K562 (cell line): ENCODE measurements around the gene OPA3. TPM values are rescaled to one million over a fixed set of nuclear protein-coding genes. Genes with fewer than 3 reads are reported as not detected.

Experiments used
- CHCHD3 ChIP-seq: fragments of 250-450 bp; sonication (Bioruptor Pico); IDR thresholded peaks from 2 replicates; pipeline ENCODE4 v2.1.2; 2022; ENCODE audit warnings: mild to moderate bottlenecking
- EGR1 ChIP-seq: fragments of 450-650 bp; conservative IDR thresholded peaks from 2 replicates; pipeline ENCODE4 v1.6.1; 2017; ENCODE audit warnings: mild to moderate bottlenecking
- EP400 ChIP-seq: fragments of 450-650 bp; IDR thresholded peaks from 2 replicates; pipeline ENCODE4 v1.6.1; 2017; ENCODE audit warnings: antibody characterized with exemption, mild to moderate bottlenecking, moderate library complexity
- FOXJ2 ChIP-seq: fragments of 200-800 bp; sonication (Bioruptor generic); IDR thresholded peaks from 2 replicates; pipeline ENCODE4 v1.6.1; 2016; ENCODE audit warnings: missing genetic modification characterization, missing compliant biosample characterization
- GABPA ChIP-seq: fragments of 200-800 bp; sonication (Bioruptor generic); conservative IDR thresholded peaks from 2 replicates; pipeline ENCODE4 v1.6.1; 2016; ENCODE audit warnings: low read depth, missing genetic modification characterization, missing compliant biosample characterization
- GTF2F1 ChIP-seq: IDR thresholded peaks from 2 replicates; pipeline ENCODE4 v1.6.1; 2011; ENCODE audit warnings: low read depth, low read length, improper control_type of control experiment
- HEY1 ChIP-seq: fragments of 250-450 bp; sonication (Bioruptor Pico); IDR thresholded peaks from 2 replicates; pipeline ENCODE4 v1.5.0; 2020; ENCODE audit warnings: mild to moderate bottlenecking, moderate library complexity, borderline replicate concordance
- KDM1A ChIP-seq, 2 experiments: fragments of 450-650 bp; IDR thresholded peaks; 2 replicates each; pipeline ENCODE4 v1.6.1; 2016; ENCODE audit warnings: mild to moderate bottlenecking in 2 of 2
- NEUROD1 ChIP-seq: fragments of 150-350 bp; IDR thresholded peaks from 2 replicates; pipeline ENCODE4 v1.6.1; 2014; ENCODE audit warnings: borderline replicate concordance, low read length, low read depth; ENCODE audit not compliant: partially characterized antibody
- RNF2 ChIP-seq: sonication (generic); IDR thresholded peaks from 2 replicates; pipeline ENCODE4 v1.6.1; 2016
- TCF3 ChIP-seq: sonication (generic); formaldehyde crosslinking; IDR thresholded peaks from 2 replicates; pipeline ENCODE4 v1.4.0; 2020; ENCODE audit warnings: mild to moderate bottlenecking, missing genetic modification reagents
- TCF7 ChIP-seq: sonication (generic); IDR thresholded peaks from 2 replicates; pipeline ENCODE4 v1.6.1; 2016; ENCODE audit warnings: antibody characterized with exemption, borderline replicate concordance
- ZNF140 ChIP-seq: fragments of 250-450 bp; sonication (Bioruptor Pico); IDR thresholded peaks from 2 replicates; pipeline ENCODE4 v1.8.0; 2021; ENCODE audit warnings: moderate library complexity, mild to moderate bottlenecking, inconsistent platforms
- ZNF311 ChIP-seq: fragments of 250-450 bp; sonication (Bioruptor Pico); IDR thresholded peaks from 2 replicates; pipeline ENCODE4 v1.4.0; 2020; ENCODE audit warnings: mild to moderate bottlenecking, moderate library complexity
- polyA plus RNA-seq, 8 experiments: library from polyadenylated mRNA; depleted of rRNA in 4 of 8; stranded (reverse) in 5 of 8; unstranded in 3 of 8; fragments of >200 nt; fragmentation: Nextera tagmentation in 2 of 8; fragmentation: Illumina TruSeq in 1 of 8; extraction: Ambion mirVana in 2 of 8; extraction: Trizol in 1 of 8; gene quantifications; 2 replicates each; pipeline versions ENCODE4 v1.2.1 to v1.2.3, GENCODE V29; 2011 to 2014; ENCODE audit warnings: inconsistent platforms in 1 of 8, missing spikeins in 1 of 8
- total RNA-seq, 7 experiments: library from RNA; depleted of rRNA in 6 of 7; stranded (reverse); fragments of >200 nt in 6 of 7; fragmentation: Illumina TruSeq in 2 of 7; extraction: Trizol in 2 of 7; gene quantifications; 2 replicates each; pipeline versions ENCODE4 v1.2.1 to v1.2.3, GENCODE V29; 2011 to 2021; ENCODE audit warnings: low replicate concordance in 1 of 7
- TF ChIP-seq, protein P1 (sequence below): fragments of 450-650 bp; formaldehyde crosslinking; IDR thresholded peaks from 2 replicates; pipeline ENCODE4 v1.4.0; 2020; ENCODE audit warnings: mild to moderate bottlenecking, moderate library complexity
- TF ChIP-seq, protein P2 (sequence below), 3 experiments: fragments of 200-800 bp in 1 of 3; sonication (Bioruptor generic) in 1 of 3; sonication (generic) in 1 of 3; formaldehyde crosslinking in 1 of 3; IDR thresholded peaks; 2 replicates each; pipeline versions ENCODE4 v1.6.1 to v1.8.0; 2016 to 2022; ENCODE audit warnings: mild to moderate bottlenecking in 2 of 3, missing compliant biosample characterization in 2 of 3, missing genetic modification characterization in 2 of 3, missing genetic modification reagents in 1 of 3
- TF ChIP-seq, protein P3 (sequence below): sonication (generic); formaldehyde crosslinking; IDR thresholded peaks from 2 replicates; pipeline ENCODE4 v1.8.1; 2023; ENCODE audit warnings: mild to moderate bottlenecking, missing genetic modification reagents

Gene OPA3
- total and polyA plus RNA-seq, 9 of the 15 experiments (the other 6 are each of a cell fraction or from before 2014, with no cell fraction given) = 1.4 to 18.8 (median 9.0) TPM

GRCh38 chr19:45591004-45591637 lies 6.5 kb upstream of the OPA3 start (continued):
- TF ChIP-seq TCF3 (no peak), GTF2F1 (no peak), KDM1A (IDR thresholded peaks at IDR 0.05) (no peak), NEUROD1 (peak; percentile 48), GABPA (tag) (no peak), CHCHD3 (CRISPR knock-in tag) (no peak), RNF2 (peak; percentile 54; the same call in 1 of the 2 replicates), ZNF140 (CRISPR knock-in tag) (no peak), EP400 (peak; percentile 31; the same call in 1 of the 2 replicates), TCF7 (no peak), EGR1 (0 out of 2 replicates have a peak, but pooled peaks have one; percentile 6), HEY1 (no peak), FOXJ2 (no peak), ZNF311 (CRISPR knock-in tag) (no peak)
- TF ChIP-seq, protein P1, sequence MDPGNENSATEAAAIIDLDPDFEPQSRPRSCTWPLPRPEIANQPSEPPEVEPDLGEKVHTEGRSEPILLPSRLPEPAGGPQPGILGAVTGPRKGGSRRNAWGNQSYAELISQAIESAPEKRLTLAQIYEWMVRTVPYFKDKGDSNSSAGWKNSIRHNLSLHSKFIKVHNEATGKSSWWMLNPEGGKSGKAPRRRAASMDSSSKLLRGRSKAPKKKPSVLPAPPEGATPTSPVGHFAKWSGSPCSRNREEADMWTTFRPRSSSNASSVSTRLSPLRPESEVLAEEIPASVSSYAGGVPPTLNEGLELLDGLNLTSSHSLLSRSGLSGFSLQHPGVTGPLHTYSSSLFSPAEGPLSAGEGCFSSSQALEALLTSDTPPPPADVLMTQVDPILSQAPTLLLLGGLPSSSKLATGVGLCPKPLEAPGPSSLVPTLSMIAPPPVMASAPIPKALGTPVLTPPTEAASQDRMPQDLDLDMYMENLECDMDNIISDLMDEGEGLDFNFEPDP (CRISPR knock-in tag) = no peak
- TF ChIP-seq, protein P2, sequence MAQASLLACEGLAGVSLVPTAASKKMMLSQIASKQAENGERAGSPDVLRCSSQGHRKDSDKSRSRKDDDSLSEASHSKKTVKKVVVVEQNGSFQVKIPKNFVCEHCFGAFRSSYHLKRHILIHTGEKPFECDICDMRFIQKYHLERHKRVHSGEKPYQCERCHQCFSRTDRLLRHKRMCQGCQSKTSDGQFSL (CRISPR knock-in tag; IDR thresholded peaks at IDR 0.05) = no peak
- TF ChIP-seq, protein P2 (tag; IDR thresholded peaks at IDR 0.05) = no peak
- TF ChIP-seq, protein P3, sequence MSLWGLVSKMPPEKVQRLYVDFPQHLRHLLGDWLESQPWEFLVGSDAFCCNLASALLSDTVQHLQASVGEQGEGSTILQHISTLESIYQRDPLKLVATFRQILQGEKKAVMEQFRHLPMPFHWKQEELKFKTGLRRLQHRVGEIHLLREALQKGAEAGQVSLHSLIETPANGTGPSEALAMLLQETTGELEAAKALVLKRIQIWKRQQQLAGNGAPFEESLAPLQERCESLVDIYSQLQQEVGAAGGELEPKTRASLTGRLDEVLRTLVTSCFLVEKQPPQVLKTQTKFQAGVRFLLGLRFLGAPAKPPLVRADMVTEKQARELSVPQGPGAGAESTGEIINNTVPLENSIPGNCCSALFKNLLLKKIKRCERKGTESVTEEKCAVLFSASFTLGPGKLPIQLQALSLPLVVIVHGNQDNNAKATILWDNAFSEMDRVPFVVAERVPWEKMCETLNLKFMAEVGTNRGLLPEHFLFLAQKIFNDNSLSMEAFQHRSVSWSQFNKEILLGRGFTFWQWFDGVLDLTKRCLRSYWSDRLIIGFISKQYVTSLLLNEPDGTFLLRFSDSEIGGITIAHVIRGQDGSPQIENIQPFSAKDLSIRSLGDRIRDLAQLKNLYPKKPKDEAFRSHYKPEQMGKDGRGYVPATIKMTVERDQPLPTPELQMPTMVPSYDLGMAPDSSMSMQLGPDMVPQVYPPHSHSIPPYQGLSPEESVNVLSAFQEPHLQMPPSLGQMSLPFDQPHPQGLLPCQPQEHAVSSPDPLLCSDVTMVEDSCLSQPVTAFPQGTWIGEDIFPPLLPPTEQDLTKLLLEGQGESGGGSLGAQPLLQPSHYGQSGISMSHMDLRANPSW (CRISPR knock-in tag) = no peak
